ENCODE measurements around the gene SORCS3. TPM values are rescaled to one million over a fixed set of nuclear protein-coding genes. Genes with fewer than 3 reads are reported as not detected.

Gene SORCS3
- total RNA-seq, 1 experiment from 2014 or later = 0.94 TPM

DNA sequence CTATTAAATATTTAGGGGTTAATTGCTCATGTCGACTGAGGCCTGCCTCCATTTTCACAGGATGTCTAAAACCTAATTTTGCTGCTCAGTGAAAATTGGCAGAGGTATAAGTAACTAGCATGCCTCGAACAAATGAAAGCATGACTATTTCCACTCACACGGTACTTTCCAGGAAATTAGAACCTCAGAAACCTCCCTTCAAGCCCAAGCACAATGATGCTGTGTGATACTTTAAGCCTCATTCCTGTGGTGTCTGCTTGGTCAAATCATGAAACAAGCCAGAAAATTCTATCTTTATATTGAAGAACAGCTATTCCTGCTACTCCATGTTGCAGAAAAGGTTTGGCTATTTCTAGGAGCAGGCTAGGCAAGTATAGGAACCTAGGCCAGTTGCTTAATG is 203.0 kb downstream of the SORCS3 start:
- DNase-seq (ENCODE audit: low spot score) (no peak), ATAC-seq (no peak)
- Mint-ChIP-seq H3K4me1 (peaks cover 6% of the 10 kb centered on the region), H3K27ac (no peak overlapping the region), H3K9me3 (no peaks in the 10 kb centered on the region), H3K36me3 (no peaks in the 10 kb centered on the region), H3K27me3 (ENCODE audit: low read depth) (no peaks in the 10 kb centered on the region), H3K4me3 (no peak overlapping the region)
- ChIA-PET POLR2A (no interaction called here), CTCF (no interaction called here)
- TF ChIP-seq MXD4 (CRISPR knock-in tag; IDR thresholded peaks at IDR 0.05; ENCODE audit: borderline replicate concordance) = no peak
- no peak for TF ChIP-seq SMAD3 (CRISPR knock-in tag; IDR thresholded peaks at IDR 0.05; ENCODE audit: borderline replicate concordance)

DNA sequence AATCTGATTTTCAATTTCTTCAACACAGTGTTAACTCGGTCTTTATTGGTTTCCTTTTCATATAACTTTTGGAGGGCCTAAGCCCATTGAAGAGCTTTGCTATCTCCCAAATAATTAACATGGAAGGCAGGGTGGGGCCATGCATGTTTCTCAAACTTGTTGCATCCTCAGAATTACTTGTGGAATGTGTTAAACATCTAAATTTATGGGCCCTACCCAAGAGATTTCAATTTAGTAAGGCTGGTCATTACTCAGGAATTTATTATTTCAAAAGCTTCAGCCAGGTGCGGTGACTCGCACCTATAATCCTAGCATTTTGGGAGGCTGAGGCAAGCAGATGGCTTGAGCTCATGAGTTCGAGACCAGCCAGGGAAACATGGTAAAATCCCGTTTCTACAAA is 208.9 kb downstream of the SORCS3 start:
- no peak for DNase-seq (ENCODE audit: low spot score)
- Mint-ChIP-seq H3K4me1 (no peaks in the 10 kb centered on the region), H3K27ac (no peak overlapping the region), H3K9me3 (no peaks in the 10 kb centered on the region), H3K36me3 (no peaks in the 10 kb centered on the region), H3K27me3 (ENCODE audit: low read depth) (no peaks in the 10 kb centered on the region), H3K4me3 (no peak overlapping the region)
- TF ChIP-seq, protein P1, sequence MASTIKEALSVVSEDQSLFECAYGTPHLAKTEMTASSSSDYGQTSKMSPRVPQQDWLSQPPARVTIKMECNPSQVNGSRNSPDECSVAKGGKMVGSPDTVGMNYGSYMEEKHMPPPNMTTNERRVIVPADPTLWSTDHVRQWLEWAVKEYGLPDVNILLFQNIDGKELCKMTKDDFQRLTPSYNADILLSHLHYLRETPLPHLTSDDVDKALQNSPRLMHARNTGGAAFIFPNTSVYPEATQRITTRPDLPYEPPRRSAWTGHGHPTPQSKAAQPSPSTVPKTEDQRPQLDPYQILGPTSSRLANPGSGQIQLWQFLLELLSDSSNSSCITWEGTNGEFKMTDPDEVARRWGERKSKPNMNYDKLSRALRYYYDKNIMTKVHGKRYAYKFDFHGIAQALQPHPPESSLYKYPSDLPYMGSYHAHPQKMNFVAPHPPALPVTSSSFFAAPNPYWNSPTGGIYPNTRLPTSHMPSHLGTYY (CRISPR knock-in tag; IDR thresholded peaks at IDR 0.05) = no peak
- TF ChIP-seq TCF7 (CRISPR knock-in tag; IDR thresholded peaks at IDR 0.05; ENCODE audit: low read depth) = no peak
- no peak for TF ChIP-seq ZNF317 (CRISPR knock-in tag; IDR thresholded peaks at IDR 0.05; ENCODE audit: borderline replicate concordance, low read depth)
- TF ChIP-seq, protein P2, sequence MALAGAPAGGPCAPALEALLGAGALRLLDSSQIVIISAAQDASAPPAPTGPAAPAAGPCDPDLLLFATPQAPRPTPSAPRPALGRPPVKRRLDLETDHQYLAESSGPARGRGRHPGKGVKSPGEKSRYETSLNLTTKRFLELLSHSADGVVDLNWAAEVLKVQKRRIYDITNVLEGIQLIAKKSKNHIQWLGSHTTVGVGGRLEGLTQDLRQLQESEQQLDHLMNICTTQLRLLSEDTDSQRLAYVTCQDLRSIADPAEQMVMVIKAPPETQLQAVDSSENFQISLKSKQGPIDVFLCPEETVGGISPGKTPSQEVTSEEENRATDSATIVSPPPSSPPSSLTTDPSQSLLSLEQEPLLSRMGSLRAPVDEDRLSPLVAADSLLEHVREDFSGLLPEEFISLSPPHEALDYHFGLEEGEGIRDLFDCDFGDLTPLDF (CRISPR knock-in tag; IDR thresholded peaks at IDR 0.05) = no peak
- no peak for TF ChIP-seq CREM (CRISPR knock-in tag; IDR thresholded peaks at IDR 0.05)
- no peak for TF ChIP-seq KAT7 (CRISPR knock-in tag; IDR thresholded peaks at IDR 0.05; ENCODE audit: borderline replicate concordance)
- no peak for TF ChIP-seq ZNF423 (CRISPR knock-in tag; IDR thresholded peaks at IDR 0.05)
- no peak for TF ChIP-seq SP1 (CRISPR knock-in tag; conservative IDR thresholded peaks at IDR 0.05)
- TF ChIP-seq, protein P3, sequence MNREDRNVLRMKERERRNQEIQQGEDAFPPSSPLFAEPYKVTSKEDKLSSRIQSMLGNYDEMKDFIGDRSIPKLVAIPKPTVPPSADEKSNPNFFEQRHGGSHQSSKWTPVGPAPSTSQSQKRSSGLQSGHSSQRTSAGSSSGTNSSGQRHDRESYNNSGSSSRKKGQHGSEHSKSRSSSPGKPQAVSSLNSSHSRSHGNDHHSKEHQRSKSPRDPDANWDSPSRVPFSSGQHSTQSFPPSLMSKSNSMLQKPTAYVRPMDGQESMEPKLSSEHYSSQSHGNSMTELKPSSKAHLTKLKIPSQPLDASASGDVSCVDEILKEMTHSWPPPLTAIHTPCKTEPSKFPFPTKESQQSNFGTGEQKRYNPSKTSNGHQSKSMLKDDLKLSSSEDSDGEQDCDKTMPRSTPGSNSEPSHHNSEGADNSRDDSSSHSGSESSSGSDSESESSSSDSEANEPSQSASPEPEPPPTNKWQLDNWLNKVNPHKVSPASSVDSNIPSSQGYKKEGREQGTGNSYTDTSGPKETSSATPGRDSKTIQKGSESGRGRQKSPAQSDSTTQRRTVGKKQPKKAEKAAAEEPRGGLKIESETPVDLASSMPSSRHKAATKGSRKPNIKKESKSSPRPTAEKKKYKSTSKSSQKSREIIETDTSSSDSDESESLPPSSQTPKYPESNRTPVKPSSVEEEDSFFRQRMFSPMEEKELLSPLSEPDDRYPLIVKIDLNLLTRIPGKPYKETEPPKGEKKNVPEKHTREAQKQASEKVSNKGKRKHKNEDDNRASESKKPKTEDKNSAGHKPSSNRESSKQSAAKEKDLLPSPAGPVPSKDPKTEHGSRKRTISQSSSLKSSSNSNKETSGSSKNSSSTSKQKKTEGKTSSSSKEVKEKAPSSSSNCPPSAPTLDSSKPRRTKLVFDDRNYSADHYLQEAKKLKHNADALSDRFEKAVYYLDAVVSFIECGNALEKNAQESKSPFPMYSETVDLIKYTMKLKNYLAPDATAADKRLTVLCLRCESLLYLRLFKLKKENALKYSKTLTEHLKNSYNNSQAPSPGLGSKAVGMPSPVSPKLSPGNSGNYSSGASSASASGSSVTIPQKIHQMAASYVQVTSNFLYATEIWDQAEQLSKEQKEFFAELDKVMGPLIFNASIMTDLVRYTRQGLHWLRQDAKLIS (CRISPR knock-in tag; IDR thresholded peaks at IDR 0.05; ENCODE audit: borderline replicate concordance) = no peak
- TF ChIP-seq SOX15 (CRISPR knock-in tag; IDR thresholded peaks at IDR 0.05) = no peak
- TF ChIP-seq, protein P4, sequence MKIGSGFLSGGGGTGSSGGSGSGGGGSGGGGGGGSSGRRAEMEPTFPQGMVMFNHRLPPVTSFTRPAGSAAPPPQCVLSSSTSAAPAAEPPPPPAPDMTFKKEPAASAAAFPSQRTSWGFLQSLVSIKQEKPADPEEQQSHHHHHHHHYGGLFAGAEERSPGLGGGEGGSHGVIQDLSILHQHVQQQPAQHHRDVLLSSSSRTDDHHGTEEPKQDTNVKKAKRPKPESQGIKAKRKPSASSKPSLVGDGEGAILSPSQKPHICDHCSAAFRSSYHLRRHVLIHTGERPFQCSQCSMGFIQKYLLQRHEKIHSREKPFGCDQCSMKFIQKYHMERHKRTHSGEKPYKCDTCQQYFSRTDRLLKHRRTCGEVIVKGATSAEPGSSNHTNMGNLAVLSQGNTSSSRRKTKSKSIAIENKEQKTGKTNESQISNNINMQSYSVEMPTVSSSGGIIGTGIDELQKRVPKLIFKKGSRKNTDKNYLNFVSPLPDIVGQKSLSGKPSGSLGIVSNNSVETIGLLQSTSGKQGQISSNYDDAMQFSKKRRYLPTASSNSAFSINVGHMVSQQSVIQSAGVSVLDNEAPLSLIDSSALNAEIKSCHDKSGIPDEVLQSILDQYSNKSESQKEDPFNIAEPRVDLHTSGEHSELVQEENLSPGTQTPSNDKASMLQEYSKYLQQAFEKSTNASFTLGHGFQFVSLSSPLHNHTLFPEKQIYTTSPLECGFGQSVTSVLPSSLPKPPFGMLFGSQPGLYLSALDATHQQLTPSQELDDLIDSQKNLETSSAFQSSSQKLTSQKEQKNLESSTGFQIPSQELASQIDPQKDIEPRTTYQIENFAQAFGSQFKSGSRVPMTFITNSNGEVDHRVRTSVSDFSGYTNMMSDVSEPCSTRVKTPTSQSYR (CRISPR knock-in tag; IDR thresholded peaks at IDR 0.05) = no peak
- TF ChIP-seq IRF2 (CRISPR knock-in tag; IDR thresholded peaks at IDR 0.05; ENCODE audit: borderline replicate concordance, low read depth) = no peak
- no peak for TF ChIP-seq ZNF416 (CRISPR knock-in tag; IDR thresholded peaks at IDR 0.05)
- no peak for TF ChIP-seq ZNF671 (CRISPR knock-in tag; IDR thresholded peaks at IDR 0.05)
- TF ChIP-seq, protein P5, sequence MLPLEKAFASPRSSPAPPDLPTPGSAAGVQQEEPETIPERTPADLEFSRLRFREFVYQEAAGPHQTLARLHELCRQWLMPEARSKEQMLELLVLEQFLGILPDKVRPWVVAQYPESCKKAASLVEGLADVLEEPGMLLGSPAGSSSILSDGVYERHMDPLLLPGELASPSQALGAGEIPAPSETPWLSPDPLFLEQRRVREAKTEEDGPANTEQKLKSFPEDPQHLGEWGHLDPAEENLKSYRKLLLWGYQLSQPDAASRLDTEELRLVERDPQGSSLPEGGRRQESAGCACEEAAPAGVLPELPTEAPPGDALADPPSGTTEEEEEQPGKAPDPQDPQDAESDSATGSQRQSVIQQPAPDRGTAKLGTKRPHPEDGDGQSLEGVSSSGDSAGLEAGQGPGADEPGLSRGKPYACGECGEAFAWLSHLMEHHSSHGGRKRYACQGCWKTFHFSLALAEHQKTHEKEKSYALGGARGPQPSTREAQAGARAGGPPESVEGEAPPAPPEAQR (CRISPR knock-in tag; IDR thresholded peaks at IDR 0.05) = no peak
- TF ChIP-seq, protein P6, sequence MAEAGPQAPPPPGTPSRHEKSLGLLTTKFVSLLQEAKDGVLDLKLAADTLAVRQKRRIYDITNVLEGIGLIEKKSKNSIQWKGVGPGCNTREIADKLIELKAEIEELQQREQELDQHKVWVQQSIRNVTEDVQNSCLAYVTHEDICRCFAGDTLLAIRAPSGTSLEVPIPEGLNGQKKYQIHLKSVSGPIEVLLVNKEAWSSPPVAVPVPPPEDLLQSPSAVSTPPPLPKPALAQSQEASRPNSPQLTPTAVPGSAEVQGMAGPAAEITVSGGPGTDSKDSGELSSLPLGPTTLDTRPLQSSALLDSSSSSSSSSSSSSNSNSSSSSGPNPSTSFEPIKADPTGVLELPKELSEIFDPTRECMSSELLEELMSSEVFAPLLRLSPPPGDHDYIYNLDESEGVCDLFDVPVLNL (CRISPR knock-in tag; IDR thresholded peaks at IDR 0.05; ENCODE audit: borderline replicate concordance, low read depth) = no peak
- no peak for TF ChIP-seq ZNF263 (CRISPR knock-in tag; IDR thresholded peaks at IDR 0.05; ENCODE audit: low read depth)
- no peak for TF ChIP-seq ZNF232 (CRISPR knock-in tag; IDR thresholded peaks at IDR 0.05)
- TF ChIP-seq OVOL2 (CRISPR knock-in tag; IDR thresholded peaks at IDR 0.05; ENCODE audit: borderline replicate concordance) = no peak
- no peak for TF ChIP-seq RORB (CRISPR knock-in tag; IDR thresholded peaks at IDR 0.05)
- ATAC-seq = no peak
- ChIA-PET POLR2A (no interaction called here), CTCF (interaction anchor here (0.9 kb wide), 1 partner anchor 76 kb away, joined by 3 read pairs; no protein-coding TSS in a partner anchor)

Measured in WTC11 (cell line).